Large intestine (tissue), 1 donor: ENCODE data around the gene ZBTB34. TPM values are rescaled to one million over a fixed set of nuclear protein-coding genes. Genes with fewer than 3 reads are reported as not detected.

Experiments
- polyA plus RNA-seq: library from polyadenylated mRNA; unstranded; fragments of 120-200 nt; gene quantifications from one replicate; pipeline ENCODE4 v1.2.1, GENCODE V29; 2013

ZBTB34 gene
- polyA plus RNA-seq, 1 donor = 14.6 TPM

Other genes starting within 250 kb of the ZBTB34 start
- 0.96 TPM for gene LMX1B, start 246.7 kb upstream of the ZBTB34 start, polyA plus RNA-seq
- 11.7 TPM for gene ZBTB43, start 55.6 kb upstream of the ZBTB34 start, polyA plus RNA-seq
- 58.8 TPM for gene RALGPS1, start 54.1 kb downstream of the ZBTB34 start, polyA plus RNA-seq